WTC11 (cell line): ENCODE measurements around the gene SIKE1.

Experiments used
- AFF4 ChIP-seq: sonication (generic); formaldehyde crosslinking; IDR thresholded peaks from 2 replicates; pipeline ENCODE4 v1.8.1; 2023; ENCODE audit warnings: mild to moderate bottlenecking, missing genetic modification reagents, borderline replicate concordance
- E2F5 ChIP-seq: sonication (generic); formaldehyde crosslinking; IDR thresholded peaks from 2 replicates; pipeline ENCODE4 v1.8.1; 2022; ENCODE audit warnings: mild to moderate bottlenecking, moderate library complexity, missing genetic modification reagents
- FOXK1 ChIP-seq: sonication (generic); formaldehyde crosslinking; IDR thresholded peaks from 2 replicates; pipeline ENCODE4 v1.8.0; 2022; ENCODE audit warnings: mild to moderate bottlenecking, moderate library complexity, missing genetic modification reagents
- KAT7 ChIP-seq: sonication (generic); formaldehyde crosslinking; IDR thresholded peaks from 2 replicates; pipeline ENCODE4 v1.8.1; 2023; ENCODE audit warnings: missing genetic modification reagents, mild to moderate bottlenecking, borderline replicate concordance
- NR2C2 ChIP-seq: sonication (generic); formaldehyde crosslinking; IDR thresholded peaks from 2 replicates; pipeline ENCODE4 v1.8.0; 2022; ENCODE audit warnings: mild to moderate bottlenecking, missing genetic modification reagents
- SMAD3 ChIP-seq: sonication (generic); formaldehyde crosslinking; IDR thresholded peaks from 2 replicates; pipeline ENCODE4 v1.8.0; 2022; ENCODE audit warnings: missing genetic modification reagents, mild to moderate bottlenecking, borderline replicate concordance
- TCF7 ChIP-seq: sonication (generic); formaldehyde crosslinking; IDR thresholded peaks from 2 replicates; pipeline ENCODE4 v1.8.0; 2022; ENCODE audit warnings: mild to moderate bottlenecking, low read depth, missing genetic modification reagents, moderate library complexity
- ZNF512 ChIP-seq: sonication (generic); formaldehyde crosslinking; IDR thresholded peaks from 2 replicates; pipeline ENCODE4 v1.8.1; 2022; ENCODE audit warnings: missing genetic modification reagents, borderline replicate concordance
- TF ChIP-seq, protein P1 (sequence below): fragments of 200-600 bp; IDR thresholded peaks from 2 replicates; pipeline ENCODE4 v1.8.0; 2022; ENCODE audit warnings: antibody characterized with exemption
- TF ChIP-seq, protein P2 (sequence below): sonication (generic); formaldehyde crosslinking; IDR thresholded peaks from 2 replicates; pipeline ENCODE4 v1.8.0; 2022; ENCODE audit warnings: mild to moderate bottlenecking, missing genetic modification reagents

DNA sequence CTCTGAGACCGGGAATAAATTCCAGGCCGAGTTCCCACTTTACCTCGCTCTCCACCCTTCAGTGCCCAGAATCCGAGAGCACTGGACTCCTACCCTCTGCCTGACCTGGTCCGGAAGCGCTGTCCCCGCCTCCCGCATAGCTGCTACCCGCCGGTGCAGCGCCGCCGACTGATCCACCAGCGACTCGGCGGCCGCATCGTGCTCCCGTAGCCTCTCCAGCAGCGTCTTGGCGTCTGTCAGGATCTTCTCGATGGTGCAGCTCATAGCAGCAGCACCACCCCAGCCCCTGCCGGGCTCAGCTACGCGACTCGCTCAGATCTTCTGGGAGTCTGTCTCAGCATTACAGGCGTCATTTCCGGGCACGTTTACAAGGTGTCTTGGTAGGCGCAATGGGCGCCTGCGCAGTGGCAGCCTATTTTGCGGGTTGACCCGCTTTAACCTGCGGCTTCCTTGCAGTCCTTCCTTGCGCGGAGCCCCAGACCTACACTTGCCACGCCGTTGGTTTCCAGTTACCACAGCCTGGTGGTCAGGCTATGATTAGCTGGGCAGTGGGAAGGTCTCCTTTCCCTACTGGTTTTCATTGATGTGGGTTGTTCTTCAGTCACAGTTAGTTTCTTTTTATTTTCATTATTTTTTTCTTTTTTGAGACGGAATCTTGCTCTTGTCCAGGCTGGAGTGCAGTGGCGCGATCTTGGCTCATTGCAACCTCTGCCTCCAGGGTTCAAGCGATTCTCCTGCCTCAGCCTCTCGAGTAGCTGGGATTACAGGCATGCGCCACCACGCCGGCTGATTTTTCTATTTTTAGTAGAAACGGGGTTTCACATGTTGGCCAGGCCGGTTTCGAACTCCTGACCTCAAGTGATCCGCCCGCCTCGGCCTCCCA lies at the start of gene SIKE1:
- TF ChIP-seq, protein P1, sequence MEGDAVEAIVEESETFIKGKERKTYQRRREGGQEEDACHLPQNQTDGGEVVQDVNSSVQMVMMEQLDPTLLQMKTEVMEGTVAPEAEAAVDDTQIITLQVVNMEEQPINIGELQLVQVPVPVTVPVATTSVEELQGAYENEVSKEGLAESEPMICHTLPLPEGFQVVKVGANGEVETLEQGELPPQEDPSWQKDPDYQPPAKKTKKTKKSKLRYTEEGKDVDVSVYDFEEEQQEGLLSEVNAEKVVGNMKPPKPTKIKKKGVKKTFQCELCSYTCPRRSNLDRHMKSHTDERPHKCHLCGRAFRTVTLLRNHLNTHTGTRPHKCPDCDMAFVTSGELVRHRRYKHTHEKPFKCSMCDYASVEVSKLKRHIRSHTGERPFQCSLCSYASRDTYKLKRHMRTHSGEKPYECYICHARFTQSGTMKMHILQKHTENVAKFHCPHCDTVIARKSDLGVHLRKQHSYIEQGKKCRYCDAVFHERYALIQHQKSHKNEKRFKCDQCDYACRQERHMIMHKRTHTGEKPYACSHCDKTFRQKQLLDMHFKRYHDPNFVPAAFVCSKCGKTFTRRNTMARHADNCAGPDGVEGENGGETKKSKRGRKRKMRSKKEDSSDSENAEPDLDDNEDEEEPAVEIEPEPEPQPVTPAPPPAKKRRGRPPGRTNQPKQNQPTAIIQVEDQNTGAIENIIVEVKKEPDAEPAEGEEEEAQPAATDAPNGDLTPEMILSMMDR, result no peak
- TF ChIP-seq NR2C2, result no peak
- TF ChIP-seq AFF4, result no peak
- TF ChIP-seq KAT7 (CRISPR knock-in tag), result peak; percentile 81; the same call in 1 of the 2 replicates
- peak; percentile 59 for TF ChIP-seq FOXK1 (CRISPR knock-in tag)
- TF ChIP-seq, protein P2, sequence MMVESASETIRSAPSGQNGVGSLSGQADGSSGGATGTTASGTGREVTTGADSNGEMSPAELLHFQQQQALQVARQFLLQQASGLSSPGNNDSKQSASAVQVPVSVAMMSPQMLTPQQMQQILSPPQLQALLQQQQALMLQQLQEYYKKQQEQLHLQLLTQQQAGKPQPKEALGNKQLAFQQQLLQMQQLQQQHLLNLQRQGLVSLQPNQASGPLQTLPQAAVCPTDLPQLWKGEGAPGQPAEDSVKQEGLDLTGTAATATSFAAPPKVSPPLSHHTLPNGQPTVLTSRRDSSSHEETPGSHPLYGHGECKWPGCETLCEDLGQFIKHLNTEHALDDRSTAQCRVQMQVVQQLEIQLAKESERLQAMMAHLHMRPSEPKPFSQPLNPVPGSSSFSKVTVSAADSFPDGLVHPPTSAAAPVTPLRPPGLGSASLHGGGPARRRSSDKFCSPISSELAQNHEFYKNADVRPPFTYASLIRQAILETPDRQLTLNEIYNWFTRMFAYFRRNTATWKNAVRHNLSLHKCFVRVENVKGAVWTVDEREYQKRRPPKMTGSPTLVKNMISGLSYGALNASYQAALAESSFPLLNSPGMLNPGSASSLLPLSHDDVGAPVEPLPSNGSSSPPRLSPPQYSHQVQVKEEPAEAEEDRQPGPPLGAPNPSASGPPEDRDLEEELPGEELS (CRISPR knock-in tag), result peak; percentile 26; the same call in 1 of the 2 replicates
- no peak for TF ChIP-seq ZNF512 (CRISPR knock-in tag)
- TF ChIP-seq TCF7 (CRISPR knock-in tag), result no peak
- TF ChIP-seq SMAD3 (CRISPR knock-in tag), result 0 out of 2 replicates have a peak, but pooled peaks have one; percentile 14
- TF ChIP-seq E2F5 (CRISPR knock-in tag), result no peak
